Measurements from ENCODE around the gene XYLT1. TPM values are rescaled to one million over a fixed set of nuclear protein-coding genes. Genes with fewer than 3 reads are reported as not detected.

XYLT1 gene
- total RNA-seq, 1 donor from 2014 or later, result 17.6 TPM

GRCh38 chr16:17252064-17252463 lies 218.7 kb downstream of the XYLT1 start:
- no peak for DNase-seq (ENCODE audit: low spot score)
- no peaks in the 10 kb centered on the region for H3K4me1 Mint-ChIP-seq (ENCODE audit: low read depth)
- no peak overlapping the region for H3K27ac Mint-ChIP-seq (ENCODE audit: unreplicated experiment)
- H3K4me3 Mint-ChIP-seq (ENCODE audit: unreplicated experiment), result no peak overlapping the region
- TF ChIP-seq, protein P1, sequence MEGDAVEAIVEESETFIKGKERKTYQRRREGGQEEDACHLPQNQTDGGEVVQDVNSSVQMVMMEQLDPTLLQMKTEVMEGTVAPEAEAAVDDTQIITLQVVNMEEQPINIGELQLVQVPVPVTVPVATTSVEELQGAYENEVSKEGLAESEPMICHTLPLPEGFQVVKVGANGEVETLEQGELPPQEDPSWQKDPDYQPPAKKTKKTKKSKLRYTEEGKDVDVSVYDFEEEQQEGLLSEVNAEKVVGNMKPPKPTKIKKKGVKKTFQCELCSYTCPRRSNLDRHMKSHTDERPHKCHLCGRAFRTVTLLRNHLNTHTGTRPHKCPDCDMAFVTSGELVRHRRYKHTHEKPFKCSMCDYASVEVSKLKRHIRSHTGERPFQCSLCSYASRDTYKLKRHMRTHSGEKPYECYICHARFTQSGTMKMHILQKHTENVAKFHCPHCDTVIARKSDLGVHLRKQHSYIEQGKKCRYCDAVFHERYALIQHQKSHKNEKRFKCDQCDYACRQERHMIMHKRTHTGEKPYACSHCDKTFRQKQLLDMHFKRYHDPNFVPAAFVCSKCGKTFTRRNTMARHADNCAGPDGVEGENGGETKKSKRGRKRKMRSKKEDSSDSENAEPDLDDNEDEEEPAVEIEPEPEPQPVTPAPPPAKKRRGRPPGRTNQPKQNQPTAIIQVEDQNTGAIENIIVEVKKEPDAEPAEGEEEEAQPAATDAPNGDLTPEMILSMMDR (IDR thresholded peaks at IDR 0.05), result no peak
- no peaks in the 10 kb centered on the region for H3K36me3 Mint-ChIP-seq (ENCODE audit: low read depth)
- no peaks in the 10 kb centered on the region for H3K27me3 Mint-ChIP-seq (ENCODE audit: low read depth)
- no peaks in the 10 kb centered on the region for H3K9me3 Mint-ChIP-seq (ENCODE audit: low read depth)

- no peaks in the 10 kb centered on the region for H3K4me1 Mint-ChIP-seq (ENCODE audit: low read depth)
- H3K36me3 Mint-ChIP-seq (ENCODE audit: low read depth), result no peaks in the 10 kb centered on the region
- H3K9me3 Mint-ChIP-seq (ENCODE audit: low read depth), result no peaks in the 10 kb centered on the region
- H3K27ac Mint-ChIP-seq (ENCODE audit: unreplicated experiment), result no peak overlapping the region
- no peak for DNase-seq (ENCODE audit: low spot score)
- no peaks in the 10 kb centered on the region for H3K27me3 Mint-ChIP-seq (ENCODE audit: low read depth)
- H3K4me3 Mint-ChIP-seq (ENCODE audit: unreplicated experiment), result no peak overlapping the region
- TF ChIP-seq, protein P1 (IDR thresholded peaks at IDR 0.05), result no peak
Observed at GRCh38 chr16:17251496-17251895, 219.3 kb downstream of the XYLT1 start.

DNA sequence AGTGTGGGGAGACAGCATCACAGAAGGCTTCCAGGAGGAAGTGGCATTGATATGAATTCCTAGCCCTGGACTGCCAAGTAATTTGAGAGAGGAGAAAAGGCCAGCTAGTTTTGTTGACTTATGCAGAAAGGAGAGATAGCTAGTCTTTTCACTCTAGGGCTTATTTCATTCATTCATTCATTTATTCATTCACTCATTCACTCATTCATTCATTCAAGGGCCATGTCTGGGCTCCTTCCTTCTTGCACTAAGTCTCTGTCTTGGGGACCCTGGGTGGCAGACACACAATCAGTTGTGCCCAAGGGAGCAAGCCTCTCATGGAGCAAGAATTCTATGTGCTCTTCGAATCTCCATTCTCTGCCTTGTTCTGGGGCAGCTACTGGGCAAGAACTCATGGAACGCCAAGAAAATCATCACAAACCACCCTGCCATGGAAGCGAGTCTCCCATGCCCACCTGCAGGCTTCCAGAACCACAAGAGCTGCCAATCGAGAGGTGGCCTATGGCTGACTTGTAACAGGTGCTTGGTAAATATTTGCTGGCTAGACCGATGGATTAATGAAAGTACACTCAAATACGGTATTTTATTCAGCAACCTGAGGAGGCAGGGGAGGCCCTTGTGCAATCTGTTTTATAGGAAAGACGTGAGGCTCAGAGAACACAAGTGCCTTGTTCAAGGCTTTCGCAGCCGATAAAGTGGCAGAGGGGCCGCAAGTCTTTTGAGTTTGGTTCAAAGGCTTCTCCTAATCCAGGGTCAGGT lies 223.6 kb downstream of the XYLT1 start:
- Mint-ChIP-seq H3K4me3 (ENCODE audit: unreplicated experiment) (no peak overlapping the region), H3K27me3 (ENCODE audit: low read depth) (no peaks in the 10 kb centered on the region), H3K27ac (ENCODE audit: unreplicated experiment) (no peak overlapping the region), H3K36me3 (ENCODE audit: low read depth) (no peaks in the 10 kb centered on the region), H3K9me3 (ENCODE audit: low read depth) (no peaks in the 10 kb centered on the region), H3K4me1 (ENCODE audit: low read depth) (peaks cover 5% of the 10 kb centered on the region)
- DNase-seq (ENCODE audit: low spot score), result no peak
- TF ChIP-seq, protein P1 (IDR thresholded peaks at IDR 0.05), result no peak

DNA sequence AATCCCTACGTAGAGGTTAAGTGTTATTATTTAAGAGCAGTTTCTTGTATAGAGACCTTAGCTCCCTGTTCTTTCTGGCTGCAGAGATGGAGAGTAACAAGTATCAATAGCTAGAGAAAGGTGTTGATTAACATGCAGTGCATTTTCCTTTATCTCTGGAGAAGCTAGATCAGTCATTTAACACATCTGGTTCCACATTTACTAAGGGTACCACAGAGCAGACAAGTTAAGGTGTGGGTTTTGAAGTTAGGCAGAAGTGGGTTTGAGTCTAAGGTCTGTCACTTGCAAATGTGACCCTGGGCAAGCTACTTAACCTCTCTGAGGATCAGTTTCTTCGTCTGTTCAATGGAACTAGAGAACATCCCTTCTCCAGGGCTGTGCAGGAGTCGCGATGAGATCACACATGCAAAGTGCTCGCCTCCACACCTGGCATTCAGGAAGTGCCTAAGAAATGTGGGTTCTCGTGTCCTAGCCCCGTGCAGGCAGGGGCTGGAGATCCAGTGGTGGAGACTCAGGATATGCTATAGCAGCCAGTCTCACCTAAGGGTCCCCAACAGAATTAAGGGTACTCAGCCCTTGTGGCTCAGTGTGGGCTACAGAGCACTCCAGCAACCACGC lies 224.4 kb downstream of the XYLT1 start:
- no peaks in the 10 kb centered on the region for H3K9me3 Mint-ChIP-seq (ENCODE audit: low read depth)
- H3K36me3 Mint-ChIP-seq (ENCODE audit: low read depth), result no peaks in the 10 kb centered on the region
- TF ChIP-seq, protein P1 (IDR thresholded peaks at IDR 0.05), result no peak
- no peak overlapping the region for H3K4me3 Mint-ChIP-seq (ENCODE audit: unreplicated experiment)
- no peaks in the 10 kb centered on the region for H3K27me3 Mint-ChIP-seq (ENCODE audit: low read depth)
- no peak overlapping the region for H3K27ac Mint-ChIP-seq (ENCODE audit: unreplicated experiment)
- DNase-seq (ENCODE audit: low spot score), result no peak
- H3K4me1 Mint-ChIP-seq (ENCODE audit: low read depth), result peaks cover 5% of the 10 kb centered on the region

- Mint-ChIP-seq H3K4me3 (ENCODE audit: unreplicated experiment) (no peak overlapping the region), H3K27me3 (ENCODE audit: low read depth) (no peaks in the 10 kb centered on the region), H3K36me3 (ENCODE audit: low read depth) (no peaks in the 10 kb centered on the region), H3K4me1 (ENCODE audit: low read depth) (peaks cover 5% of the 10 kb centered on the region), H3K27ac (ENCODE audit: unreplicated experiment) (no peak overlapping the region), H3K9me3 (ENCODE audit: low read depth) (no peaks in the 10 kb centered on the region)
- DNase-seq (ENCODE audit: low spot score), result no peak
- TF ChIP-seq, protein P1 (IDR thresholded peaks at IDR 0.05), result no peak
Observed at GRCh38 chr16:17245776-17246175, 225.0 kb downstream of the XYLT1 start.
